ENCODE results near the gene ZNF316. TPM values are rescaled to one million over a fixed set of nuclear protein-coding genes. Genes with fewer than 3 reads are reported as not detected.
A peak's percentile ranks its signal among the peaks of the same experiment; 100 is the strongest.

The ZNF316 gene
- total RNA-seq, 2 experiments from 2014 or later = 18.1 to 37.5 TPM

DNA sequence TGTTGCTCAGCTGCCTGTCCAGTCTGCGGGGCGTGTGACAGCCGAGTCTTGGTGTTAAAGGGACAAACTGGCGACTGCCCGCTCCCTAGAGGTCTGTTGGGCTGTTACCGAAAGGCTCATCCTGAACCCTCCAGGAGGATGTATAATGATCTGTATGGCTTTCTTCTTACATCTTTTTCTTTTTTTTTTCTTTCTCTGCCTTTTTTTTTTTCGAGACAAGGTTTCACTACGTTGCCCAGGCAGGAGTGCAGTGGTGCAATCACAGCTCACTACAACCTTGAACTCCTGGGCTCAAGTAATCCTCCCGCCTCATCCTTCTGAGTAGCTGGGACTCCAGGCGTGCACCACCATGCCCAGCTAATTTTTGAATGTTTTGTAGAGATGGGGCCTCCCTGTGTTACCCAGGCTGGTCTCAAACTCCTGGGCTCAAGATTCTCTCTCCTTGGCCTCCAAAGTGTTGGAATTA is 46.4 kb upstream of the ZNF316 start:
- Histone ChIP-seq H3K36me3 (ENCODE audit: insufficient read depth, low read length) (peaks cover 79% of the 10 kb centered on the region), H3K27ac (ENCODE audit: low read depth, low read length, poor library complexity, severe bottlenecking) (peak overlapping the region; percentile 72), H3K9me3 (ENCODE audit: low read length) (no peaks in the 10 kb centered on the region), H3K79me2 (ENCODE audit: insufficient read depth, low read depth, low read length) (peaks cover 13% of the 10 kb centered on the region), H3K9me2 (ENCODE audit: insufficient read depth, low read length) (no peaks in the 10 kb centered on the region), H3K4me3 (ENCODE audit: low read depth, low read length, poor library complexity, severe bottlenecking) (peak overlapping the region; percentile 84), H3K4me1 (ENCODE audit: insufficient read depth, low read length, poor library complexity, severe bottlenecking) (peaks cover 22% of the 10 kb centered on the region), H3K4me2 (ENCODE audit: low read length) (peak overlapping the region; percentile 97), H4K20me1 (ENCODE audit: insufficient read depth, low read length) (no peaks in the 10 kb centered on the region), H2AFZ (ENCODE audit: low read length) (peak overlapping the region; percentile 36; the same call in 1 of the 2 replicates)
- BruUV-seq (replicated peaks) = no TSS peak
- no peak for DNase-seq (ENCODE audit: low spot score)
- intact Hi-C loops (cut with micrococcal nuclease; ENCODE audit: unreplicated experiment) = loop anchor here (1.0 to 5.0 kb wide), 5 partner anchors 13 to 267 kb away; partner anchors contain the start of genes ZDHHC4 and ZNF316
- ChIA-PET POLR2A (interaction anchor here (0.6 to 1.9 kb wide), 9 partner anchors 9 to 112 kb away, joined by 3 to 7 read pairs (median 4); partner anchors contain the start of gene ZDHHC4), CTCF (ENCODE audit: unreplicated experiment) (interaction anchor here (0.9 to 1.0 kb wide), 2 partner anchors 10 to 15 kb away, joined by 4 to 5 read pairs; no protein-coding TSS in a partner anchor)
- TF ChIP-seq EZH2phosphoT487 (IDR thresholded peaks at IDR 0.05; ENCODE audit: borderline replicate concordance, low read depth, low read length) (no peak), CTCF (conservative IDR thresholded peaks at IDR 0.05; ENCODE audit: low read length) (no peak)

GRCh38 chr7:6600093-6600492 is 37.0 kb upstream of the ZNF316 start:
- intact Hi-C loops (cut with micrococcal nuclease; ENCODE audit: unreplicated experiment) = no loop called here
- Histone ChIP-seq H3K4me2 (ENCODE audit: low read length) (no peak overlapping the region), H2AFZ (ENCODE audit: low read length) (no peak overlapping the region), H3K4me3 (ENCODE audit: low read depth, low read length, poor library complexity, severe bottlenecking) (no peak overlapping the region), H3K4me1 (ENCODE audit: insufficient read depth, low read length, poor library complexity, severe bottlenecking) (no peaks in the 10 kb centered on the region), H3K9me3 (ENCODE audit: low read length) (no peaks in the 10 kb centered on the region), H3K27ac (ENCODE audit: low read depth, low read length, poor library complexity, severe bottlenecking) (no peak overlapping the region), H3K36me3 (ENCODE audit: insufficient read depth, low read length) (peaks cover 92% of the 10 kb centered on the region), H4K20me1 (ENCODE audit: insufficient read depth, low read length) (no peaks in the 10 kb centered on the region), H3K79me2 (ENCODE audit: insufficient read depth, low read depth, low read length) (no peaks in the 10 kb centered on the region), H3K9me2 (ENCODE audit: insufficient read depth, low read length) (no peaks in the 10 kb centered on the region)
- DNase-seq (ENCODE audit: low spot score) = no peak
- ChIA-PET POLR2A (no interaction called here), CTCF (ENCODE audit: unreplicated experiment) (interaction anchor here (1.0 kb wide), 1 partner anchor 9 kb away, joined by 5 read pairs; no protein-coding TSS in a partner anchor)
- no peak for TF ChIP-seq EZH2phosphoT487 (IDR thresholded peaks at IDR 0.05; ENCODE audit: borderline replicate concordance, low read depth, low read length)
- TF ChIP-seq CTCF (conservative IDR thresholded peaks at IDR 0.05; ENCODE audit: low read length) = no peak
- BruUV-seq (replicated peaks) = no TSS peak

DNA sequence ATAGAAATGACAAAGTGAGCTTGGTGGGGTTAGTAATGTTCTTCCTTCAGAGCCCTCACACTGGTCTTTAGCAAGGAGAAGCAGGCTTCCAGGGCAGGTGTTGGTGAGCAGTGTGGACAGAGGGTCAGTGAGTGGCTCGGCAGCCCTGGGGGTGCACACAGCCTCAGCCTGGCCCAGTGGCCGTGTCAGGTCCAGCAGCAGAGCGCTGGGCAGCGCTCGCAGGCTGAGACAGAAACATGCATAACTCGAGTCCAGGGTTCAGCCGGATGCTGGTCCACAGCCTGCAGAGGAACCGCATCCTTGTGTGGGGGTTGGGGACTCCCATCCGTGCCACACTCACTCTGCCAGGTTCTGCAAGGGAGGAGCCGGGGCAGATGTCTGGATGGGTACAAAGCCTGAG is 32.7 kb upstream of the ZNF316 start:
- H2AFZ ChIP-seq (ENCODE audit: low read length) = no peak overlapping the region
- DNase-seq (ENCODE audit: low spot score) = no peak
- H3K79me2 ChIP-seq (ENCODE audit: insufficient read depth, low read depth, low read length) = no peaks in the 10 kb centered on the region
- no peak overlapping the region for H3K27ac ChIP-seq (ENCODE audit: low read depth, low read length, poor library complexity, severe bottlenecking)
- no peak for TF ChIP-seq CTCF (conservative IDR thresholded peaks at IDR 0.05; ENCODE audit: low read length)
- TF ChIP-seq EZH2phosphoT487 (IDR thresholded peaks at IDR 0.05; ENCODE audit: borderline replicate concordance, low read depth, low read length) = no peak
- H3K9me2 ChIP-seq (ENCODE audit: insufficient read depth, low read length) = no peaks in the 10 kb centered on the region
- ChIA-PET POLR2A (interaction anchor here (0.9 kb wide), 1 partner anchor 24 kb away, joined by 3 read pairs; no protein-coding TSS in a partner anchor), CTCF (ENCODE audit: unreplicated experiment) (no interaction called here)
- H3K36me3 ChIP-seq (ENCODE audit: insufficient read depth, low read length) = peaks cover 67% of the 10 kb centered on the region
- no peaks in the 10 kb centered on the region for H4K20me1 ChIP-seq (ENCODE audit: insufficient read depth, low read length)
- BruUV-seq (replicated peaks) = TSS peak; percentile 31
- H3K4me3 ChIP-seq (ENCODE audit: low read depth, low read length, poor library complexity, severe bottlenecking) = no peak overlapping the region
- no peaks in the 10 kb centered on the region for H3K9me3 ChIP-seq (ENCODE audit: low read length)
- intact Hi-C loops (cut with micrococcal nuclease; ENCODE audit: unreplicated experiment) = no loop called here
- H3K4me1 ChIP-seq (ENCODE audit: insufficient read depth, low read length, poor library complexity, severe bottlenecking) = no peaks in the 10 kb centered on the region
- no peak overlapping the region for H3K4me2 ChIP-seq (ENCODE audit: low read length)
